H9 (cell line): ENCODE data around the gene NEUROD1. TPM values are rescaled to one million over a fixed set of nuclear protein-coding genes. Genes with fewer than 3 reads are reported as not detected.

Experiments
- DNase-seq: peaks from one replicate; pipeline ENCODE4 v3.0.0-alpha.2; 2017
- H2AFZ ChIP-seq: one replicate; pipeline ENCODE4 v1.6.1; 2013; ENCODE audit warnings: mild to moderate bottlenecking, low read length, control low read depth, moderate library complexity
- H2AK5ac ChIP-seq: 2 replicates; pipeline ENCODE4 v1.6.1; 2013; ENCODE audit warnings: low read length, control low read depth, mixed read lengths; ENCODE audit not compliant: insufficient read length
- H2BK120ac ChIP-seq: one replicate; pipeline ENCODE4 v1.6.1; 2013; ENCODE audit warnings: low read depth, mild to moderate bottlenecking, low read length, control low read depth, inconsistent platforms; ENCODE audit not compliant: poor library complexity, severe bottlenecking
- H2BK12ac ChIP-seq: 2 replicates; pipeline ENCODE4 v1.6.1; 2013; ENCODE audit warnings: low read length, control low read depth, mixed read lengths, low read depth; ENCODE audit not compliant: insufficient read length
- H2BK15ac ChIP-seq: 2 replicates; pipeline ENCODE4 v1.6.1; 2013; ENCODE audit warnings: low read depth, low read length, control low read depth
- H2BK20ac ChIP-seq: one replicate; pipeline ENCODE4 v1.6.1; 2013; ENCODE audit warnings: low read depth, mild to moderate bottlenecking, low read length, control low read depth, inconsistent platforms; ENCODE audit not compliant: poor library complexity, severe bottlenecking
- H2BK5ac ChIP-seq: 2 replicates; pipeline ENCODE4 v1.6.1; 2013; ENCODE audit warnings: low read length, control low read depth, mixed read lengths; ENCODE audit not compliant: insufficient read length
- H3K14ac ChIP-seq: 2 replicates; pipeline ENCODE4 v1.6.1; 2013; ENCODE audit warnings: low read length, control low read depth; ENCODE audit not compliant: insufficient read depth
- H3K18ac ChIP-seq: 2 replicates; pipeline ENCODE4 v1.6.1; 2013; ENCODE audit warnings: low read depth, mild to moderate bottlenecking, mixed read lengths, low read length, control low read depth; ENCODE audit not compliant: insufficient read length
- H3K23ac ChIP-seq: 2 replicates; pipeline ENCODE4 v1.6.1; 2013; ENCODE audit warnings: low read length, control low read depth, mixed read lengths, low read depth; ENCODE audit not compliant: insufficient read length
- H3K23me2 ChIP-seq: 2 replicates; pipeline ENCODE4 v1.6.1; 2013; ENCODE audit warnings: low read depth, mild to moderate bottlenecking, mixed read lengths, low read length, control low read depth; ENCODE audit not compliant: insufficient read length, poor library complexity, severe bottlenecking
- H3K27ac ChIP-seq: 2 replicates; pipeline ENCODE4 v1.5.1; 2013; ENCODE audit warnings: low read length, control low read depth, mixed read lengths, low read depth; ENCODE audit not compliant: insufficient read length
- H3K27me3 ChIP-seq: 2 replicates; pipeline ENCODE4 v1.6.1; 2013; ENCODE audit warnings: low read length, control low read depth, inconsistent platforms; ENCODE audit not compliant: insufficient read depth
- H3K4ac ChIP-seq: 2 replicates; pipeline ENCODE4 v1.6.1; 2013; ENCODE audit warnings: low read depth, mild to moderate bottlenecking, control low read depth, inconsistent platforms, low read length, moderate library complexity
- H3K4me1 ChIP-seq: 2 replicates; pipeline ENCODE4 v1.6.1; 2013; ENCODE audit warnings: low read length, control low read depth, inconsistent platforms; ENCODE audit not compliant: insufficient read depth
- H3K4me2 ChIP-seq: 2 replicates; pipeline ENCODE4 v1.6.1; 2013; ENCODE audit warnings: low read length, control low read depth, mixed read lengths; ENCODE audit not compliant: insufficient read length, insufficient read depth
- H3K56ac ChIP-seq: 2 replicates; pipeline ENCODE4 v1.6.1; 2013; ENCODE audit warnings: low read depth, mild to moderate bottlenecking, mixed read lengths, low read length, control low read depth; ENCODE audit not compliant: insufficient read length
- H3K79me1 ChIP-seq: 2 replicates; pipeline ENCODE4 v1.6.1; 2013; ENCODE audit warnings: low read depth, mild to moderate bottlenecking, moderate library complexity, low read length, control low read depth, inconsistent platforms; ENCODE audit not compliant: insufficient read depth, poor library complexity, severe bottlenecking
- H3K79me2 ChIP-seq: 2 replicates; pipeline ENCODE4 v1.6.1; 2013; ENCODE audit warnings: low read length, control low read depth, inconsistent platforms; ENCODE audit not compliant: insufficient read depth
- H3K9ac ChIP-seq: 2 replicates; pipeline ENCODE4 v1.6.1; 2013; ENCODE audit warnings: low read length, control low read depth, mixed read lengths; ENCODE audit not compliant: insufficient read length; ENCODE audit errors: extremely low read depth
- H3K9me3 ChIP-seq: one replicate; pipeline ENCODE4 v1.6.1; 2013; ENCODE audit warnings: low read depth, low read length, inconsistent platforms; ENCODE audit not compliant: control insufficient read depth
- H3T11ph ChIP-seq: one replicate; pipeline ENCODE4 v1.6.1; 2013; ENCODE audit warnings: mild to moderate bottlenecking, low read length, control low read depth, inconsistent platforms
- H4K20me1 ChIP-seq: one replicate; pipeline ENCODE4 v1.6.1; 2013; ENCODE audit not compliant: control insufficient read depth, insufficient read length, insufficient read depth
- H4K5ac ChIP-seq: 2 replicates; pipeline ENCODE4 v1.6.1; 2013; ENCODE audit warnings: low read depth, mild to moderate bottlenecking, mixed read lengths, low read length, control low read depth; ENCODE audit not compliant: insufficient read length
- H4K8ac ChIP-seq: replicated peaks from 2 replicates; pipeline ENCODE4 v1.6.1; 2013; ENCODE audit warnings: low read length, control low read depth, mixed read lengths, low read depth; ENCODE audit not compliant: insufficient read length
- H4K91ac ChIP-seq: 2 replicates; pipeline ENCODE4 v1.6.1; 2013; ENCODE audit warnings: low read depth, mild to moderate bottlenecking, moderate library complexity, mixed read lengths, low read length, control low read depth; ENCODE audit not compliant: insufficient read length
- H3K27ac Mint-ChIP-seq, 3 experiments: 2 replicates in 2 of 3; 3 replicates in 1 of 3; pipeline ENCODE4 v1.8.0; 2020 to 2021; ENCODE audit warnings: mixed read lengths in 3 of 3, mild to moderate bottlenecking in 1 of 3, moderate library complexity in 1 of 3
- H3K27me3 Mint-ChIP-seq: 2 replicates; pipeline ENCODE4 v1.8.0; 2021; ENCODE audit warnings: low read depth, mild to moderate bottlenecking, moderate library complexity, mixed read lengths
- H3K36me3 Mint-ChIP-seq, 3 experiments: 2 replicates in 2 of 3; 3 replicates in 1 of 3; pipeline ENCODE4 v1.8.0; 2020 to 2021; ENCODE audit warnings: low read depth in 3 of 3, mixed read lengths in 3 of 3; ENCODE audit not compliant: insufficient read depth in 1 of 3
- H3K4me1 Mint-ChIP-seq, 2 experiments: 2 replicates each; pipeline ENCODE4 v1.8.0; 2020; ENCODE audit warnings: mixed read lengths in 2 of 2
- H3K4me3 Mint-ChIP-seq, 2 experiments: 2 replicates in 1 of 2; 3 replicates in 1 of 2; pipeline ENCODE4 v1.8.0; 2020 to 2021; ENCODE audit warnings: mild to moderate bottlenecking in 2 of 2, mixed read lengths in 2 of 2, moderate library complexity in 1 of 2
- H3K9me3 Mint-ChIP-seq, 2 experiments: 2 replicates in 1 of 2; 3 replicates in 1 of 2; pipeline ENCODE4 v1.8.0; 2020; ENCODE audit warnings: mild to moderate bottlenecking in 2 of 2, mixed read lengths in 2 of 2, moderate library complexity in 1 of 2
- total RNA-seq: library from RNA; stranded (reverse); gene quantifications from 2 replicates; pipeline ENCODE4 v1.2.1, GENCODE V29; 2021
- TF ChIP-seq, protein P1 (sequence below): fragments of 200-600 bp; sonication (generic); conservative IDR thresholded peaks from 3 replicates; pipeline ENCODE4 v1.8.0; 2021; ENCODE audit warnings: antibody characterized with exemption, mild to moderate bottlenecking

Gene NEUROD1
- total RNA-seq, 1 experiment from 2014 or later, result not detected

GRCh38 chr2:181626671-181627070, 53.6 kb downstream of the NEUROD1 start:
- no peaks in the 10 kb centered on the region for H3K9me3 ChIP-seq
- no peak overlapping the region for H3K56ac ChIP-seq
- H3K79me1 ChIP-seq, result no peaks in the 10 kb centered on the region
- H2BK15ac ChIP-seq, result no peak overlapping the region
- H3K23ac ChIP-seq, result no peak overlapping the region
- H3K14ac ChIP-seq, result no peak overlapping the region
- no peak overlapping the region for H2AFZ ChIP-seq
- H4K20me1 ChIP-seq, result no peaks in the 10 kb centered on the region
- H4K91ac ChIP-seq, result no peak overlapping the region
- no peak overlapping the region for H3K4me2 ChIP-seq
- no peak overlapping the region for H2AK5ac ChIP-seq
- no peak overlapping the region for H3K4ac ChIP-seq
- no peak overlapping the region for H2BK120ac ChIP-seq
- H3K27me3 ChIP-seq, result no peaks in the 10 kb centered on the region
- no peak overlapping the region for H3K27ac ChIP-seq
- no peaks in the 10 kb centered on the region for H3K23me2 ChIP-seq
- Mint-ChIP-seq H3K9me3 (no peaks in the 10 kb centered on the region; a peak in 1 of 5 replicates), H3K4me1 (peaks cover 5 to 9% of the 10 kb centered on the region in 2 experiments; a peak in 3 of 4 replicates), H3K4me3 (no peak overlapping the region), H3K36me3 (no peaks in the 10 kb centered on the region), H3K27me3 (peaks cover 15% of the 10 kb centered on the region), H3K27ac (no peak overlapping the region)
- H2BK20ac ChIP-seq, result no peak overlapping the region
- H3K9ac ChIP-seq, result no peak overlapping the region
- no peaks in the 10 kb centered on the region for H3K79me2 ChIP-seq
- TF ChIP-seq, protein P1, sequence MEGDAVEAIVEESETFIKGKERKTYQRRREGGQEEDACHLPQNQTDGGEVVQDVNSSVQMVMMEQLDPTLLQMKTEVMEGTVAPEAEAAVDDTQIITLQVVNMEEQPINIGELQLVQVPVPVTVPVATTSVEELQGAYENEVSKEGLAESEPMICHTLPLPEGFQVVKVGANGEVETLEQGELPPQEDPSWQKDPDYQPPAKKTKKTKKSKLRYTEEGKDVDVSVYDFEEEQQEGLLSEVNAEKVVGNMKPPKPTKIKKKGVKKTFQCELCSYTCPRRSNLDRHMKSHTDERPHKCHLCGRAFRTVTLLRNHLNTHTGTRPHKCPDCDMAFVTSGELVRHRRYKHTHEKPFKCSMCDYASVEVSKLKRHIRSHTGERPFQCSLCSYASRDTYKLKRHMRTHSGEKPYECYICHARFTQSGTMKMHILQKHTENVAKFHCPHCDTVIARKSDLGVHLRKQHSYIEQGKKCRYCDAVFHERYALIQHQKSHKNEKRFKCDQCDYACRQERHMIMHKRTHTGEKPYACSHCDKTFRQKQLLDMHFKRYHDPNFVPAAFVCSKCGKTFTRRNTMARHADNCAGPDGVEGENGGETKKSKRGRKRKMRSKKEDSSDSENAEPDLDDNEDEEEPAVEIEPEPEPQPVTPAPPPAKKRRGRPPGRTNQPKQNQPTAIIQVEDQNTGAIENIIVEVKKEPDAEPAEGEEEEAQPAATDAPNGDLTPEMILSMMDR, result no peak
- no peak overlapping the region for H3T11ph ChIP-seq
- no peak overlapping the region for H3K18ac ChIP-seq
- no peak overlapping the region for H4K5ac ChIP-seq
- no peak overlapping the region for H4K8ac ChIP-seq
- no peaks in the 10 kb centered on the region for H3K4me1 ChIP-seq
- DNase-seq, result no peak
- H2BK12ac ChIP-seq, result no peak overlapping the region
- no peak overlapping the region for H2BK5ac ChIP-seq

Other genes with a start within 250 kb of the NEUROD1 start
- 1.3 and 1.5 TPM in 2 replicates for gene ITGA4, start 223.1 kb downstream of the NEUROD1 start, total RNA-seq
- 0.22 TPM in 1 of 2 replicates, not detected in the other for gene CERKL, start 23.4 kb downstream of the NEUROD1 start, total RNA-seq
- 9.0 and 12.0 TPM in 2 replicates for gene ITPRID2, start 211.2 kb upstream of the NEUROD1 start, total RNA-seq